Inflammatory macrophage (primary cell): Measurements from ENCODE around the gene TMEM165.

Experiments
- DNase-seq, 2 donors: peaks; one replicate each; pipeline ENCODE4 v3.0.0-alpha.2; 2020 to 2022

The TMEM165 gene

DNA sequence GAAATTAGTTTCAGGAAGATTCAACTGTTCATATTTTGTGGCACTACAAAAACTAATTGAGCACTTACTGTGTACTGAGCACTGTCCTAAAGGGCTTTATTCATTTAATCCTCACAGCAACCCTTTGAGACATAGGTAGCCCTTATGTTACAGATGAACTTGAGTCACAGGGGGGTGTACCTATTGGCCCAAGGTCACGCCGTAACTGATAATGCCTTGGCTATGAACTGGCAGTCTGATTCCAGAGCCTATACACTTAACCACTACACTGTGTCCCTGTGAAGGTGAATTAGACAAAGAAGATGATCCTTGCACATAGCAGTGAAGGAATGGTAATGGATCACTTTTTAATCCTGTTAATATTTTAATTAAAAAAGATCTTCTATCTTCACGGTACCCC, 12.0 kb downstream of the TMEM165 start:
- DNase-seq = no peak

DNA sequence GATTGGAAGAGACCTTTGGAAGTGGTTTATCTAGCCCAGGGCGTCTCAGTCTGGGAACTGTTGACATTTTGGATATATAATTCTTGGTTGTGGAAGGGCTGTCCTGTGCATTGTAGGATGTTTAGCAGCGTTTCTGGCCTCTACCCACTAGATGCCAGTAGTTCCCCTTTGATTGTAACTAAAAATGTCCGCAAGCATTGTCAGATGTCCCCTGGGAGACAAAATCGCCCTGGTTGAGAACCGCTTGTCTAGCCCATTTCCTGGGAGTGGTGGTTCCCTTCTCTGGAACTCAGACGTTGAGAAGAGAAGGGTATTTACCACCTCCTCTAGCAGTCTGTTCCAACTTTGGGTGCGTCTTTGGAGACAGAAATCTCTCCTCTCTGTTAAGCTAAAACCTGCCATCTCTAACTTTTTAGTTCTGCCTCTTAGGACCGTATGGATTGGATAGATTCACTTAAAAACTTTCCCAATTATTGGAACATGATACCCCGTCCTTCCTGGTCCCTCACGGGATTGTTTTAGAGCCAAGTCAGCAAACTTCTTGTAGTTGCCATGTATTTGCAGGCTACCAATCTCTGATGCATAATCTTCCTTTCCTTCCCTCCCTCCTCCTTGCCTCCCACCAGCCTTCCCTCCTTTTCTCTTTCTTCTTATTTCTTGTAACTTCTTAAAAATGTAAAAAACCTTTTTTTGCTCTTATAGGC, 13.9 kb downstream of the TMEM165 start:
- DNase-seq = peak; percentile 7 to 27

DNA sequence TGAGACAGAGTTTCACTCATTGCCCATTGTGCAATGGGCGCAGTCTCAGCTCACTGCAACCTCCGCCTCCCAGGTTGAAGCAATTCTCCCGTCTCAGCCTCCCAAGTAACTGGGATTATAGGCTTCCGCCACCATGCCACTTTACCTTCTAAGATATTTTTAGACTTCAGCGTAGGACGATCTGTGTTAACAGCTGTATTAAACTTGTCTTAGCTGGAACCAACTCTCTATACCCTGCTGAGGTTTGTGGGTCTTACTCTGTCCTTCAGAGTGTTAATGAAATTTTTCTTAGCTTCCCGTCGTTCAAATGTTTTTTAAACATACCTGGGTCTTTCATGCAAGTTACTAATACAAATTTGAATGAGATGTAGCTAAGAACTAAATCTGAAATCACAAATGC, 14.7 kb downstream of the TMEM165 start:
- DNase-seq = no peak

DNA sequence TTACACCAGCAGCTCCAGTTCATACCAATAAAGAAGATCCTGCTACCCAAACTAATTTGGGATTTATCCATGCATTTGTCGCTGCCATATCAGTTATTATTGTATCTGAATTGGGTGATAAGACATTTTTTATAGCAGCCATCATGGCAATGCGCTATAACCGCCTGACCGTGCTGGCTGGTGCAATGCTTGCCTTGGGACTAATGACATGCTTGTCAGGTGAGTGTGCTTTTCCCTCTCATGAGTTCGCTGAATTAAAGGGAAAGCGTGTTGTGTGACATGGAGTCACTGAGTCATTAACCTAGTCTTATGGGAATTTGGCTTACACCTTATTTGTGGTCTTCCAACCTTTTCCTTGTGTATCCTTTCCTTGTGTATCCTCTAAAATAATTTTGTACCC, 15.9 kb downstream of the TMEM165 start:
- DNase-seq = no peak

DNA sequence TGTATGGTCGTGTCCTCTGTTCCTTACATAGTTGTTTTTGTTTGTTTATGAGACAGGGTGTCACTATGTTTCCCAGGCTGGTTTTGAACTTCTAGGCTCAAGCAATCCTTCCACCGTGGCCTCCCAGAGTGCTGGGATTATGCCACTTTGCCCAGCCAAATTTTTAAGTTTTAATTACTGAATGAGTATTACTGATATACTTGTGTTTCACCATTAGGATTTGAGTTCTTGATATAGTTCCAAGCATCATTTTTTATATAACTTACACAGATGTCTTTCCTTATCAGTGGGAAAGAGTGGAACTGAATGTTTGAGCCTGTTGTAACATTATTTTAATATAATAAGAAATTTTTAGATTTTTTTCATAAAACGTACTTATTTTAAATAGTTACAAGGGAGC, 20.4 kb downstream of the TMEM165 start:
- DNase-seq = no peak

DNA sequence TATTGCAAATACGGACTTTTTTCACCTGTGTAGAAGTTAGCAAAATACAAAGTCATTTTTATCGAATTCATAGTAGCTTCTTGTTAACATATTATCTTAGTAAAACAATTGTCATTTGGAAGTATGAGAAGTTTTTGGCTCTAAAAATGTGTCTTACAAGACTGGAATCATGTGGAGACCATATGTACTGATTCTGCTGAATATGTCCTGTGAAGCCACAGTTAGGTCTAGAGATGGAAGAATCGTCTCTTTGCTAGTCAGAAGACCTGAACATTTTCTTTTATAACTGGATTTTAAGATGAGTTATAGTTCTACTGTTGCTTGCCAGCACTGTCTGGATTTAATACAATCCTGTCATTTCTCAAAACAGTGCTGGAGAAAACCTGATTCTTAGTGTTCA, 29.0 kb downstream of the TMEM165 start:
- no peak for DNase-seq

DNA sequence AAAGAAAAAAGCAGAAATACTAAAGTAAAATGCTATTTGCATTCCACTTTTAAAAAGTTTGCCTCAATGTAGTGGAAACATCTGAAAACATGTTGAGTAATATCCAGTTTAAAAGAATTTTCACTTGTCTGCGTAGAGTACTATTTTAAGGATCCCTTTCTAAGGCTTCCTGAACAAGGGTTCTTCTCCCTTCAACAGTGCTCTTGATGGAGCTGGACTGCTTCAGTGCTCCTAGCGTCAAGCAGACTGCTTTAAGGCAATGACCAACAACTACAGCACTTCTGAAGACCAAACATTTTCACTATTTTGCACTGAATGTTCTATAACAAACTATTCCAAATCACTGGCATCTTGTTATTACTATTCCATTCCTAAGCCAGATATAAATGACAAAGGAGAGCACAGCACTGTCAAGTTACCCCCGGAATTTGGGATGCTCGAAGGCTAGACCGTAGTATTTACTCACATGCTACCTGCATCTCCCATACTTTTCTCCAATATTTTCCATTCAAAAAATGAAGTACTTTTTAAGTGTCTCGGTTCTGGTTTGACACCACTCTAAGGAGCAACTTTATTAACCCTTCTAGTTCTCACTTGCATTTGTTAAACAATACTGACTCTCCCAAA, 36.1 kb downstream of the TMEM165 start:
- DNase-seq = no peak

DNA sequence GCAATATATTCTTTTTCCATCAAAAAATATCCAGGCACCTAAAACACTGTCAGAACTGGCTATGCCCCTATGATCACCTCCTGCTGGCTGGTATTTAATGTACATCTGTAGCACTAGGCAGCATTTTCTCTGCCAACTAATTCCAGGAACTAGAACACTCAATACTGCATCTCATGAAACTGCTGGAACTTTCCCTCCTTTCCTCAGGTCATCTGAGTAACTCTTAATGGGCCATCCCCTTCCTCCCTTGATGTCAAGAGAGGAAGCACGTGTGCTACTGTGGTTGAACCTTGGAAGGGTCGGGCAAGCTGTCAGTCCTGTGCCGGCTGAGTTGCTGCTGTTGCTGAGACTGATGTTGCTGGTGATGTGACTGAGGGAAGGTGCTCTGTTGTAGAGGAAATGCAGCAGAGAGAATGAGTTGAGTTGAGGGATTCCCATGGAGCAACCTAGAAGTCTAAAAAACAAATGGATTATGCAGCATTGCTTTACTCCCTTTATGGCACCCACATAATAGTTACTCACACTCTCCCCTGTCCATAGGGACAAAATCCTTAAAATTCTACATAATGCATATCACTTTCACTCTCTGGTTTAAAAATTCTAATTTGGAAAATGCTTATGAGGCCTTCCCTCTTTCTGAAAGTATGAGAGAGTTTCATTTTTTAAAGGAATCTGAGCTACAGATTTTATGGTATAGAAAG, 39.5 kb downstream of the TMEM165 start:
- peak in 1 of 2 donors; percentile 13 for DNase-seq

DNA sequence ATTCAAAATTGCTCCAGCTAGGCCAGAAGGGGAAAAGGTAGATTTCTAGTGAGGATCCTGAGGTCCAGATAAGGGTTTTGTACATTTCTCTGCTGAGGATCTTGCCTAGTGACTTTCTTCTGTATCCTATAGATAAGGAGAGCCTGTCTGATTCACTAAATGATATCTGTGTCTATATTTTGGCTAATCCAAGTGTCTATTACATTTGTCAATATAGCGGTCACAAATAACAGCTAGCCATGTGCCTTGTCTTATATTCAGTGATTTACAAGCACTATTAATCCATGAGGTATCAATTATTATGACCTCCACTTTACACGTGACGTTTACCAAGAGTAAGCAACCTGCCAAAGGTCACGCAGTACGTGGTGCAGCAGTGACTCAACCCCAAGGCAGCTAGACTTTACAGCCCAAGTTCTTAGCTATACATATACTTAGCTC, 41.6 kb downstream of the TMEM165 start:
- no peak for DNase-seq

DNA sequence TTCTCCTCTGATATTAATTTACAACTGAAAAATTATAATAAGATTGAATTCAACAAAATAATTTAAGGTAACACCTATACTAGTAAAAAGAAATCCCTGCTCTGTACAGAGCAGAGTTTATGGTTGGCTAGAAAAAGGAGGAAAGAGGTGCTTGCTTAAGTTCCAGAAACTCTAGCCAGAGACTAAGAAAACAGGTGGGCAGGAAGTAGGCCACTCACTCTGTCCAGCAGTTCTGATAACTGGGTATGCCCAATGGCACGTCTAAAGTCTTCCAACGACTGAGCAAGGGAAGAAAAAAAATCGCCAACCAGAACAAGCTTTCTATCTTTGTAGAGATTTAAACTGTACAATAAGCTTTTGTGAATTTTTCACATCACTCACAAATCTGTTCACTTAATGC, 42.1 kb downstream of the TMEM165 start:
- no peak for DNase-seq

DNA sequence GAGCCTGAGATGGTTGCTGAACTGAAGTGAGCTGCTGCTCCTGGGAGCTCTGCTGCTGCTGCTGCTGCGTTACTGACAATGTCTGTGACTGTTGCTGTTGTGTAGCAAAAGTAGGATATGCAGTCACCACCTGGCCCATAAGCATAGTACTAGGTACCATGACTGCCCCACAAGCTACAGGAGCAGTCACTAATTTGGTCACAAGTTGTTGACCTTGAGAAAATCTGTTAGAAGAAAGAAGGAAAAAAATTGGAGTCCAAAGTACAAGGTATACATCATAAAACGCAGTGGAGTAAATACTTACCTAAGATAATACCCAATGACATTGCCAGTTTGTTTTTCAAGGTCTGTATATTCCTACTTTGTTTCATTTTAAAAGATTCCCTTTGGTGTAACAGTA, 42.6 kb downstream of the TMEM165 start:
- no peak for DNase-seq

DNA sequence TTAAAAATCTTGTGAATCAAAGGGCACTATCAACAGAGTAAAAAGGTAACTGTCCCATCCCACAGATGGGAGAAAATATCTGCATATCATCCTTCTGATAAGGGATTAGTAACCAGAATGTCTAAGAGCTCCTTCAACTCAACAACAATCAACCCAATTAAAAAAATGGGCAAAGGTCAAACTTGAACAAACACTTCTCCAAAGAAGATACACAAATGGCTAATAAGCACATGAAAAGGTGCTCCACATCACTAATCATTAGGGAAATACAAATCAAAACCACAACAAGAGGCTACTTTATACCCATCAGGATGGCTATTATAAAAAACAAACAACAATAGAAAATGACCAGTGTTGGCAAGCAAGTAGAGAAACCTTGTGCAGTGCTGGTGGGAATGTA, 43.3 kb downstream of the TMEM165 start:
- DNase-seq = no peak

DNA sequence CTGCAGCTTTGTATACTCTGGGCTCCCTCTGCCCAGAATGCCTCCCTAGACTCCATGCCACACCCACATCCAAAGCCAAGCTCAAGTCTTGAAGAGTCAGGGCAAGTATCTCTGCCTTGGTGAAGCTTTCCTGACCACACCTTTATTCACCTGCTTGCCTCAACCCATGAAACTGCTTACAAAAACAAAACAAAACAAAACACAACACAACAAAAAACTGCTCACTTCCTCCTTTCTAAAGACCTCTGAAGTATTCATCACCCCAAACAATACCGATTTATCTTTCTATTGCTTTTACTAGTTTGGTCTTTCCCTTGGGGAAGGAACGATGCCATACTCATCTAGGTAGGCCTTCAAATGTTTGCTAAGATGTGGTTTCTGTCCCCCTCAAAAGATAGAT, 45.0 kb downstream of the TMEM165 start:
- no peak for DNase-seq

DNA sequence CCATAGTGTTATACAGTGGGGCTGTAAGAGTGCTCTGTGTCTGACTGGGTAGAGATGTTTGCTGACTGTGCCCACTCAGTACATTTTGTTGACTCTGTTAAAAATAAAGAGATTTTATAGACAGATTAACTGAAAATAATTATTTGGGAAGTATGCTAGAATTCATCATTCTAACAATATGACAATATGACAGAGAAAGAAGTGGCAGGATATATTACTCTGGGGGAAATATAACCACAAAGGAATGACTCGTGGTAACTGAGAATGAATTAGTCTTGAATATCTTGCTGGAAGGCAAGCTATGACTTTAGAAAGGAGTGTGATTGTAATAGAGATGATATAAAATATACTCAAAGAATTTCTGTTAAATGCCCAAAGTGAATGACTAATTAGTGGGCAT, 46.8 kb downstream of the TMEM165 start:
- DNase-seq = no peak

DNA sequence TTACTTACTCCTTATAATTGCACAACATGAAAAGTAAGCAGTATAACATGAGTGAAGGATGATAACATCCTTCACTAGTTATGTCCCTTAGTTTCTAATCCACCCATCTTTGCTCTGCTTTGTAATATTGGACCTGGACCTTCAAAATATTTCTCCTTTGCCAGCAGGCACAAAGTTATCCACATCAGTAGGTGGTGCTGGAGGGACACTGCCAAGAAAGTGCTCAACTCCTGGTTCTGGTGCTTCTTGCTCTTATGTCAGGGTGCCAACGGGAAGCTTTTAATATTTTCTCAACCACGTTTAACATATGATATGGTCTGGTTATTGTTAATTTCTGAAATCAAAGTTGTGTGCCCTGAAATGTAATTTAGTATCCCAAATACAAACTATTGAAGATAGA, 49.1 kb downstream of the TMEM165 start:
- DNase-seq = no peak

DNA sequence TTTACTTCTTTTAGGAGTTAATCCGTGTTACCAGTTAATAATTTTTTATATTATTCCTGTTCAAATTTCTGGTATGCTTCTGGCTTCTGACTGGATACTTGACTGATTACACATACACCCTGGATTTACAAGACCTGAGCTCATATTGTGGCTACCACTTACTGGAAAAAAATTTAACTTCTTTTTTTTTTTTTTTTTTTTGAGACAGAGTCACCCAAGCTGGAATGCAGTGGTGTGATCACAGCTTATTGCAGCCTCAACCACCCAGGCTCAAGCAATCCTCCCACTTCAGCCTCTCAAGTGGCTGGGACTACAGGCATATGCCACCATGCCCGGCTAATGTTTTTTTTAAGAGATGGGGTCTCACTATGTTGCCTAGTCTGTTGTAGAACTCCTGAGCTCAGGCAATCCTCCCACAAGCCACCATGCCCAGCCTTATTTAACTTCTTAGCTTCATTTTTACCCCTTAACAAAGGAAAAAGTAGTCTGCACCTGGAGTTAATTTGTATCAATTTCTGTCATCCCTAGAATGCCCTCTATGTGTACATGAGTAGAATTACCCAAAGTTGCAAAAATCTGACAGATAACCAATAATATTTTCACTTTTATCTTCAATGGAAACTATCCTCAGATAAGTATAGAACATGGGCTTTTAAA, 50.3 kb downstream of the TMEM165 start:
- DNase-seq = peak in 1 of 2 donors; percentile 61

DNA sequence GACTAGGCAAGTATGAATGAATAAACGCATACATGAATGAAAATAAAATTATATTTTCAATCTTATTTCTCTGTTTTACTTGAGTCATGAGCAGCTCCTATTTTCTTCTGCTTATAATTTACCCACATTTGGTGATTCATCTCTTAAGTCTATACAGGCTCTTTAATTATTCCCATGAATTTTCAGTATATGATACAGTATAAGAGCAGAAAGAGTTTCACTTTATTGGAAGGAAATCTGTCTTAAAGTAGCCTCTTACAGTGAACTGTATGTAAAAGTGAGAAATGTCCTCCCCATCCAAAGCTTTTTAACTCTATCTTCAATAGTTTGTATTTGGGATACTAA, 50.8 kb downstream of the TMEM165 start:
- DNase-seq = no peak

DNA sequence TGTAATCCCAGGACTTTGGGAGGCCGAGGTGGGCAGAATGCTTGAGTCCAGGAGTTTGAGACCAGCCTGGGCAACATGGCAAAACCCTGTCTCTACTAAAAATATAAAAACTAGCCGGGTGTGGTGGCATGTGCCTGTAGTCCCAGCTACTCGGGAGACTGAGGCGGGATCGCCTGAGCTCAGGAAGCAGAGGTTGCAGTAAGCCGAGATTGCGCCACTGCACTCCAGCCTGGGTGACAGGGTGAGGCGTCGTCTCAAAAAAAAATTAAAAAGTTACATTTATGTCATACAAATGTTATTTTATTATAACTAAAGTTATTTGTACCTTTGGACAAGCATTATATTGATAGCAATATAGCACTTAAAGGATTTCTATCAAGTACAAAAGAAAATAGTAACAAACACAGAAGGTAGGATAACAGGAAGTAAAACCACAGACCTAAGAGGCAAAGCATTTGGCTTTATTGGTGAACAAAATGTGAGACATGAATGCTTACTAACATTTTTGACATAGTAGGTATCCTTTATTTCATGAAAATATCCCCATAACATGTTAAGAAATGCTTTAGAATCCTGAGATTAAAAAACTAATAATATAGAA, 51.5 kb downstream of the TMEM165 start:
- DNase-seq = peak in 1 of 2 donors; percentile 22

DNA sequence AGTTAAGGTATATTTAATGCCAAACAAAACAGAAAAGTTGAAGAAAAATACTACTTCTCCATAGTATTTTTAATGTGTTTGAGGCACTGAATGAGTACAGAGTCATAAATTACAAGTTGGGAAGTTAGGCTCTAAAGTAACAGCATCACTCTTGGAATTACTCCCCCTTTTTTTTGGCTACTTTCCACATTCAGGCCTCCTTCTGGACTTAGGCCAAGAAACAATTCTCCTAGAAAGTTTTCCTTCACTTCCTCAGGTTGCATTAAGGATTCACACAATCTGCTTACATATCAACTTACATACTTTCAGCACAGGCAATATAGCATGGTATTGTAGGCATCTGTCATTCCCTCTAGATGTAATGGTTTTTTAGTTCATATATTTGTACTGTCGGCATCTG, 52.1 kb downstream of the TMEM165 start:
- DNase-seq = no peak

DNA sequence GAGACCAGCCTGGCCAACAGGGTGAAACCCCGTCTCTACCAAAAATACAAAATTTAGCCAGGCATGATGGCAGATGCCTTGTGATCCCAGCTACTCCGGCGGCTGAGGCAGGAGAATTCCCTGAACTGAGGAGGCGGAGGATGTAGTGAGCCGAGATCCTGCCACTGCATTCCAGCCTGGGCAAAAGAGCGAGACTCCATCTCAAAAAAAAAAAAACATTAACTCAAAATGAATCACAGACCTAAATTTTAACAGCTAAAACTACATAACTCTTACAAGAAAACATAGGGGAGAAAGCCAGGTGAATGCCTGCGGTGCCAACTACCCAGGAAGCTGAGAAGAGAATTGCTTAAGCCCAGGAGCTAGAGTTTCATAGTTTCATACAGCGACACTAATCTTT, 54.8 kb downstream of the TMEM165 start:
- DNase-seq = no peak

DNA sequence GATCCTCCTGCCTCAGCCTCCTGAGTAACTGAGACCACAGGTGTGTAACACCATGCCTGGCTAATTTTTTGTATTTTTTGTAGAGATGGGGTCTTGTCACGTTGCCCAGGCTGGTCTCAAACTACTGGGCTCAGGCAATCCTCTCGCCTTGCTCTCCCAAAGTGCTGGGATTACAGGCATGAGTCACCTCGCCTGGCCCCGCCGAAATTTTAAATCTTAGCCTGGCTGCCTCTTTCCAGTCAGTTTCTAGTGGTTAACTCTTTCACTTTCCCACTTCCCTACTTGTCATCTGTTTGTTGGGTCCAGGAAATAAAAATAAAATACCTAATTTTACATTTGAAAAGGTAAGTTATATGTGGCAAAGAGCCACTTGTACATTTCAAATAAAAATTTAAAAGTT, 62.4 kb downstream of the TMEM165 start:
- DNase-seq = no peak

DNA sequence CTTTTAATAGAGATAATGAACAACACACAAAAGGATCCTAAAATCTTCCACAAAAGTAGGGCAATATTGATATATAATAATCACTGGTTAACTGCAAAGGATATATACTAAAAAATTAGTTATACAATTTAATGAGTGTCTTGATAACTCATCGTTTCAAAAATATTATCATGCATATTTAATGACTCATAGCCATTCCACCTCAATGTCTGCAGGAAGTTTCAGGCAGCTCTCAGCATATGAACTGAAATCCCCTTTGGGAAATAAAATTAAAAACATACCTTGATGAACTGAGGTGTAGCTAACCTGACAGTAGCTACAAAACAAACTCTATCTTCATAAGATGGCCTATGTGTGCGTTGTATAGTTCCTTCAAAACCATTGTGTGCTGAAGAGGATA, 62.9 kb downstream of the TMEM165 start:
- no peak for DNase-seq

DNA sequence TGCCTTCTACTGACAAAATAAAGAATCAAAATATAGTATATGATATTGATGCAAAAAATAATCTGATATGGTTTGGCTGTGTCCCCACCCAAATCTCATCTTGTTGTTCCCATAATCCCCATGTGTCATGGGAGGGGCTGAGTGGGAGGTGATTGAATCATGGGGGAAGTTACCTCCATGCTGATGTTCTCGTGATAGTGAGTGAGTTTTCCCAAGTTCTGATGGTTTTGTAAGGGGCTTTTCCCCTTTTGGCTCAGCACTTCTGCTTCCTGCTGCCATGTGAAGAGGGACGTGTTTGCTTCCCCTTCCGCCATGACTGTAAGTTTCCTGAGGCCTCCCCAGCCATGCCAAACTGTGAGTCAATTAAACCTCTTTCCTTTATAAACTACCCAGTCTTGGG, 70.2 kb downstream of the TMEM165 start:
- DNase-seq = peak; percentile 30 to 42
